Endodermal cell (in vitro differentiated cells): ENCODE measurements around the gene TBC1D1. TPM values are rescaled to one million over a fixed set of nuclear protein-coding genes. Genes with fewer than 3 reads are reported as not detected.

Experiments used
- DNase-seq: peaks from one replicate; pipeline ENCODE4 v3.0.0-alpha.2; 2017
- H3K27ac ChIP-seq: 2 replicates; pipeline ENCODE4 v1.5.1; 2013; ENCODE audit warnings: mild to moderate bottlenecking, low read depth, low read length, moderate library complexity
- H3K27me3 ChIP-seq: 2 replicates; pipeline ENCODE4 v1.6.1; 2013; ENCODE audit warnings: mild to moderate bottlenecking, low read length, moderate library complexity; ENCODE audit not compliant: insufficient read depth, control insufficient read depth, poor library complexity, severe bottlenecking
- H3K36me3 ChIP-seq: 2 replicates; pipeline ENCODE4 v1.7.0; 2013; ENCODE audit warnings: mild to moderate bottlenecking, low read length, moderate library complexity; ENCODE audit not compliant: control insufficient read depth, insufficient read depth
- H3K4me1 ChIP-seq: one replicate; pipeline ENCODE4 v1.7.0; 2013; ENCODE audit warnings: low read length; ENCODE audit not compliant: control insufficient read depth, insufficient read depth
- H3K4me3 ChIP-seq: 2 replicates; pipeline ENCODE4 v1.5.1; 2013; ENCODE audit warnings: mild to moderate bottlenecking, low read length, moderate library complexity
- H3K9ac ChIP-seq: 2 replicates; pipeline ENCODE4 v1.6.1; 2013; ENCODE audit warnings: mild to moderate bottlenecking, low read length, moderate library complexity; ENCODE audit not compliant: poor library complexity, severe bottlenecking; ENCODE audit errors: extremely low read depth
- H3K9me3 ChIP-seq: 2 replicates; pipeline ENCODE4 v1.6.1; 2013; ENCODE audit warnings: mild to moderate bottlenecking, low read length, moderate library complexity; ENCODE audit not compliant: control insufficient read depth
- H3K27ac Mint-ChIP-seq: 2 replicates; pipeline ENCODE4 v1.8.0; 2020; ENCODE audit warnings: mixed read lengths
- H3K27me3 Mint-ChIP-seq: 2 replicates; pipeline ENCODE4 v1.8.0; 2021; ENCODE audit warnings: mild to moderate bottlenecking, mixed read lengths; ENCODE audit not compliant: insufficient read depth
- H3K36me3 Mint-ChIP-seq: 2 replicates; pipeline ENCODE4 v1.8.0; 2020; ENCODE audit warnings: low read depth, mixed read lengths
- H3K4me1 Mint-ChIP-seq: 2 replicates; pipeline ENCODE4 v1.8.0; 2020; ENCODE audit warnings: mixed read lengths
- H3K4me3 Mint-ChIP-seq: 2 replicates; pipeline ENCODE4 v1.8.0; 2020; ENCODE audit warnings: mild to moderate bottlenecking, moderate library complexity, mixed read lengths
- H3K9me3 Mint-ChIP-seq: 2 replicates; pipeline ENCODE4 v1.8.0; 2020; ENCODE audit warnings: mild to moderate bottlenecking, mixed read lengths
- CTCF ChIP-seq: fragments of 200-600 bp; sonication (generic); conservative IDR thresholded peaks from 2 replicates; pipeline ENCODE4 v1.5.0; 2021; ENCODE audit warnings: antibody characterized with exemption, mild to moderate bottlenecking
- WGBS, 2 experiments: methylation state at CpG; one replicate each; pipeline versions ENCODE4 v1.1.5 to v1.1.7; 2013; ENCODE audit warnings: missing lambda C conversion rate in 2 of 2, mixed read lengths in 1 of 2; ENCODE audit not compliant: insufficient coverage in 1 of 2, insufficient read length in 1 of 2; 5-methylcytosine and 5-hydroxymethylcytosine counted together
- total RNA-seq, 2 donors: library from RNA; stranded (reverse); fragmentation: NEBNext Ultra II Directional in 1 of 2; extraction: Animal tissue kit (Norgen Biotek cat#: 25700) in 1 of 2; gene quantifications; 2 replicates in 1 of 2; 3 replicates in 1 of 2; pipeline ENCODE4 v1.2.1, GENCODE V29; 2021

TBC1D1 gene
- total RNA-seq, 2 donors from 2014 or later, result 110 to 122 TPM

GRCh38 chr4:38157592-38157991 is 266.7 kb downstream of the TBC1D1 start:
- no peak for TF ChIP-seq CTCF
- peaks cover 2% of the 10 kb centered on the region for H3K4me1 Mint-ChIP-seq
- 84 to 88% methylated on average over 1 of the region's 1 CpG for WGBS, 2 experiments
- H3K27ac Mint-ChIP-seq, result no peak overlapping the region
- H3K9ac ChIP-seq, result no peak overlapping the region
- no peak overlapping the region for H3K4me3 ChIP-seq
- no peaks in the 10 kb centered on the region for H3K27me3 ChIP-seq
- H3K4me3 Mint-ChIP-seq, result no peak overlapping the region
- H3K9me3 Mint-ChIP-seq, result no peaks in the 10 kb centered on the region
- no peaks in the 10 kb centered on the region for H3K36me3 Mint-ChIP-seq
- no peak overlapping the region for H3K27ac ChIP-seq
- H3K36me3 ChIP-seq, result no peaks in the 10 kb centered on the region
- no peak for DNase-seq
- H3K9me3 ChIP-seq, result no peaks in the 10 kb centered on the region
- no peaks in the 10 kb centered on the region for H3K4me1 ChIP-seq
- H3K27me3 Mint-ChIP-seq, result no peaks in the 10 kb centered on the region

- H3K27ac Mint-ChIP-seq, result no peak overlapping the region
- no peaks in the 10 kb centered on the region for H3K36me3 Mint-ChIP-seq
- peak; percentile 55 for DNase-seq
- H3K4me1 Mint-ChIP-seq, result peaks cover 2% of the 10 kb centered on the region
- H3K9ac ChIP-seq, result no peak overlapping the region
- H3K4me3 Mint-ChIP-seq, result no peak overlapping the region
- H3K4me1 ChIP-seq, result no peaks in the 10 kb centered on the region
- no peaks in the 10 kb centered on the region for H3K36me3 ChIP-seq
- H3K9me3 ChIP-seq, result peaks cover 5% of the 10 kb centered on the region
- TF ChIP-seq CTCF, result no peak
- peak overlapping the region; percentile 64 for H3K27ac ChIP-seq
- peaks cover 8% of the 10 kb centered on the region for H3K9me3 Mint-ChIP-seq
- WGBS, 2 experiments, result 65 to 70% methylated on average over 2 to 3 of the region's 3 CpGs
- H3K27me3 ChIP-seq, result no peaks in the 10 kb centered on the region
- H3K4me3 ChIP-seq, result no peak overlapping the region
- no peaks in the 10 kb centered on the region for H3K27me3 Mint-ChIP-seq
Measured at GRCh38 chr4:38160487-38161207, 269.8 kb downstream of the TBC1D1 start.

GRCh38 chr4:38161208-38162113 is 270.6 kb downstream of the TBC1D1 start:
- Histone ChIP-seq H3K36me3 (no peaks in the 10 kb centered on the region), H3K27me3 (no peaks in the 10 kb centered on the region), H3K4me1 (no peaks in the 10 kb centered on the region), H3K9me3 (peaks cover 5% of the 10 kb centered on the region), H3K4me3 (no peak overlapping the region), H3K9ac (no peak overlapping the region), H3K27ac (peak overlapping the region; percentile 1)
- WGBS, 2 experiments, result 89 to 93% methylated on average over 3 to 5 of the region's 5 CpGs
- no peak for DNase-seq
- no peaks in the 10 kb centered on the region for H3K27me3 Mint-ChIP-seq
- H3K4me3 Mint-ChIP-seq, result no peak overlapping the region
- H3K4me1 Mint-ChIP-seq, result peaks cover 2% of the 10 kb centered on the region
- peaks cover 8% of the 10 kb centered on the region for H3K9me3 Mint-ChIP-seq
- H3K27ac Mint-ChIP-seq, result no peak overlapping the region
- TF ChIP-seq CTCF, result no peak
- no peaks in the 10 kb centered on the region for H3K36me3 Mint-ChIP-seq
